OCI-M2 (cell line): ENCODE results near the gene STMN3.

Source experiments
- DNase-seq: peaks from one replicate; lab custom pipeline; 2025; ENCODE audit not compliant: unreplicated experiment; lab: John Stamatoyannopoulos, UW

STMN3 gene

GRCh38 chr20:63653041-63653973, at the start of gene STMN3:
Gene STMN3, minus strand, starts transcription at chr20:63653424. Its CDS starts 79 bp downstream, at chr20:63653345.
- peak; percentile 88 for DNase-seq

- DNase-seq = no peak
Observed at GRCh38 chr20:63702036-63702665, 48.9 kb upstream of the STMN3 start.

- no peak for DNase-seq
Observed at GRCh38 chr20:63701329-63702035, 48.3 kb upstream of the STMN3 start.

GRCh38 chr20:63701051-63701328, 47.8 kb upstream of the STMN3 start:
- no peak for DNase-seq

GRCh38 chr20:63700199-63701050, 47.2 kb upstream of the STMN3 start:
- DNase-seq = no peak

- no peak for DNase-seq
Observed at GRCh38 chr20:63699466-63700198, 46.4 kb upstream of the STMN3 start.

- DNase-seq = no peak
Observed at GRCh38 chr20:63698739-63699465, 45.7 kb upstream of the STMN3 start.

- DNase-seq = no peak
Observed at GRCh38 chr20:63697868-63698545, 44.8 kb upstream of the STMN3 start.

- DNase-seq = no peak
Observed at GRCh38 chr20:63697357-63697867, 44.2 kb upstream of the STMN3 start.

- DNase-seq = no peak
Observed at GRCh38 chr20:63696628-63697356, 43.6 kb upstream of the STMN3 start, which contains the start of gene TNFRSF6B. Gene TNFRSF6B, plus strand, starts transcription at chr20:63696652. Its CDS starts 116 bp downstream, at chr20:63696768.

GRCh38 chr20:63696306-63696627, 43.0 kb upstream of the STMN3 start:
- DNase-seq = no peak

GRCh38 chr20:63695424-63696305, 42.4 kb upstream of the STMN3 start:
- DNase-seq = no peak

GRCh38 chr20:63694584-63695423, 41.6 kb upstream of the STMN3 start:
- no peak for DNase-seq

- DNase-seq = no peak
Observed at GRCh38 chr20:63693733-63694583, 40.7 kb upstream of the STMN3 start.

GRCh38 chr20:63693083-63693732, 40.0 kb upstream of the STMN3 start:
- no peak for DNase-seq
